GM12878 (cell line): ENCODE measurements around the gene FSIP1. TPM values are rescaled to one million over a fixed set of nuclear protein-coding genes. Genes with fewer than 3 reads are reported as not detected.

Experiments
- ATAC-seq: fragments of 200-7000 bp; cut with Tn5 transposase; 3 replicates; pipeline ENCODE4 v1.9.1; 2020; ENCODE audit warnings: mild to moderate bottlenecking, moderate library complexity
- BruUV-seq: library from RNA; stranded (reverse); fragments of 400-500 nt; replicated peaks from 2 replicates; lab custom pipeline; 2021; lab: Mats Ljungman, UMichigan
- CTCF ChIA-PET: fragments of 300-600 bp; sonication (Branson Sonifier 250); formaldehyde crosslinking; extraction: SDS; loops from one replicate; lab custom pipeline; 2021; ENCODE audit warnings: inconsistent platforms; lab: Yijun Ruan, JAX
- POLR2A ChIA-PET: fragments of 350-600 bp; formaldehyde crosslinking; extraction: SDS; loops from one replicate; lab custom pipeline; 2021; ENCODE audit warnings: inconsistent platforms; lab: Charles Lee
- RAD21 ChIA-PET: fragments of 300-600 bp; sonication (Branson Sonifier 250); formaldehyde crosslinking; loops from one replicate; lab custom pipeline; 2023; ENCODE audit warnings: antibody characterized with exemption; ENCODE audit not compliant: unreplicated experiment; lab: Charles Lee
- SMC1A ChIA-PET: fragments of 300-600 bp; sonication (Branson Sonifier 250); formaldehyde crosslinking; loops from one replicate; lab custom pipeline; 2023; ENCODE audit not compliant: unreplicated experiment, uncharacterized antibody; lab: Charles Lee
- DNase-seq: peaks from one replicate; pipeline ENCODE4 v3.0.0-alpha.2; 2011; ENCODE audit warnings: low read depth, low spot score
- FAIRE-seq: peaks from 3 replicates; lab custom pipeline; 2011; peaks lifted over from hg19 to GRCh38; lab: Jason Lieb, UNC
- H2AFZ ChIP-seq: 2 replicates; pipeline ENCODE4 v1.6.0; 2011; ENCODE audit warnings: low read depth, low read length, control low read depth; ENCODE audit not compliant: control insufficient read depth
- H3K27ac ChIP-seq: 2 replicates; pipeline ENCODE4 v1.5.1; 2011; ENCODE audit warnings: control low read depth; ENCODE audit not compliant: control insufficient read depth, insufficient read depth
- H3K27me3 ChIP-seq, 2 experiments: replicated peaks in 1 of 2; 2 replicates each; pipeline versions ENCODE4 v1.6.0 to v1.6.1; 2011; ENCODE audit warnings: low read length in 1 of 2; ENCODE audit not compliant: control insufficient read depth in 2 of 2, insufficient read depth in 2 of 2
- H3K36me3 ChIP-seq, 2 experiments: 2 replicates each; pipeline ENCODE4 v1.5.1; 2011; ENCODE audit warnings: low read length in 1 of 2; ENCODE audit not compliant: control insufficient read depth in 2 of 2, insufficient read depth in 2 of 2
- H3K4me1 ChIP-seq: 2 replicates; pipeline ENCODE4 v1.6.1; 2011; ENCODE audit warnings: mild to moderate bottlenecking, low read length, moderate library complexity, mixed read lengths; ENCODE audit not compliant: control insufficient read depth, insufficient read depth
- H3K4me2 ChIP-seq: 2 replicates; pipeline ENCODE4 v1.6.0; 2011; ENCODE audit warnings: control low read depth; ENCODE audit not compliant: control insufficient read depth, insufficient read depth
- H3K4me3 ChIP-seq: fragments of 200-600 bp; sonication (generic); 2 replicates; pipeline ENCODE4 v1.5.1; 2016
- H3K79me2 ChIP-seq: 2 replicates; pipeline ENCODE4 v1.6.0; 2011; ENCODE audit warnings: low read length; ENCODE audit not compliant: control insufficient read depth, insufficient read depth
- H3K9ac ChIP-seq: 2 replicates; pipeline ENCODE4 v1.8.0; 2011; ENCODE audit warnings: low read length, control low read depth, mixed read lengths; ENCODE audit not compliant: control insufficient read depth, insufficient read depth
- H3K9me3 ChIP-seq: replicated peaks from 3 replicates; pipeline ENCODE4 v1.5.1; 2011; ENCODE audit warnings: mild to moderate bottlenecking, low read length; ENCODE audit not compliant: control insufficient read depth, insufficient read depth
- H4K20me1 ChIP-seq: 2 replicates; pipeline ENCODE4 v1.6.0; 2011; ENCODE audit not compliant: control insufficient read depth, insufficient read depth
- CBX3 ChIP-seq: fragments of 200-600 bp; sonication (generic); IDR thresholded peaks from 2 replicates; pipeline ENCODE4 v1.6.1; 2016; ENCODE audit warnings: low read depth, borderline replicate concordance
- CHD1 ChIP-seq: IDR thresholded peaks from 2 replicates; pipeline ENCODE4 v1.6.1; 2012; ENCODE audit warnings: low read depth, low read length, improper control_type of control experiment
- E2F8 ChIP-seq: fragments of 450-650 bp; IDR thresholded peaks from 2 replicates; pipeline ENCODE4 v1.6.1; 2018; ENCODE audit warnings: mild to moderate bottlenecking, low read depth, moderate library complexity; ENCODE audit not compliant: partially characterized antibody
- EP300 ChIP-seq, 2 experiments: fragments of 150-350 bp in 1 of 2; IDR thresholded peaks; 2 replicates each; pipeline ENCODE4 v1.6.1; 2011 to 2012; ENCODE audit warnings: low read depth in 2 of 2, low read length in 2 of 2, borderline replicate concordance in 1 of 2, improper control_type of control experiment in 1 of 2, inconsistent platforms in 1 of 2; ENCODE audit not compliant: control insufficient read depth in 1 of 2
- POLR2AphosphoS5 ChIP-seq: IDR thresholded peaks from 2 replicates; pipeline ENCODE4 v1.6.1; 2011; ENCODE audit warnings: mild to moderate bottlenecking, low read length, inconsistent platforms
- SMAD1 ChIP-seq: fragments of 450-650 bp; IDR thresholded peaks from 2 replicates; pipeline ENCODE4 v1.6.1; 2018; ENCODE audit warnings: mild to moderate bottlenecking, low read depth; ENCODE audit not compliant: partially characterized antibody
- SRF ChIP-seq, 2 experiments: IDR thresholded peaks; 2 replicates each; pipeline ENCODE4 v1.6.1; 2011; ENCODE audit warnings: low read depth in 2 of 2, low read length in 2 of 2, mild to moderate bottlenecking in 1 of 2, moderate library complexity in 1 of 2
- ZNF207 ChIP-seq: fragments of 450-650 bp; IDR thresholded peaks from 2 replicates; pipeline ENCODE4 v1.6.1; 2014; ENCODE audit warnings: antibody characterized with exemption, mild to moderate bottlenecking, borderline replicate concordance
- WGBS: methylation state at CpG from one replicate; pipeline ENCODE4 v1.1.6; 2016; ENCODE audit warnings: low lambda C conversion rate; ENCODE audit not compliant: insufficient replicate concordance, insufficient coverage; ENCODE audit errors: missing lambda C conversion rate; 5-methylcytosine and 5-hydroxymethylcytosine counted together
- in situ Hi-C: fragments of 300-500 bp; cut with MboI; formaldehyde crosslinking; loops from 9 replicates; pipeline ENCODE4 v1.14.3; 2018; ENCODE audit warnings: mixed read lengths
- intact Hi-C: fragments of 100-400 bp; cut with micrococcal nuclease; formaldehyde crosslinking; loops from one replicate; pipeline ENCODE4 v1.14.2; 2022; ENCODE audit not compliant: unreplicated experiment
- polyA plus RNA-seq, 11 experiments: library from polyadenylated mRNA; depleted of rRNA in 4 of 11; unstranded in 6 of 11; stranded (reverse) in 5 of 11; fragments of >200 nt; fragmentation: Nextera tagmentation in 4 of 11; fragmentation: Illumina TruSeq in 1 of 11; extraction: Ambion mirVana in 4 of 11; extraction: Trizol in 1 of 11; gene quantifications; 1 replicate in 1 of 11; 2 replicates in 10 of 11; pipeline versions ENCODE4 v1.2.1 to v1.2.3, GENCODE V29; 2011 to 2016; ENCODE audit warnings: inconsistent platforms in 2 of 11, missing spikeins in 2 of 11, low read depth in 1 of 11
- total RNA-seq, 4 experiments: library from RNA; depleted of rRNA in 3 of 4; stranded (reverse); fragments of >200 nt in 3 of 4; fragmentation: Illumina TruSeq in 1 of 4; extraction: Trizol in 1 of 4; gene quantifications; 2 replicates each; pipeline versions ENCODE4 v1.2.1 to v1.2.3, GENCODE V29; 2013 to 2021

FSIP1 gene
- total and polyA plus RNA-seq, 10 of the 15 experiments (the other 5 are each of a cell fraction or from before 2014, with no cell fraction given) = 0.15 to 0.67 (median 0.35) TPM

- Histone ChIP-seq H3K27ac (no peak overlapping the region), H3K27me3 (peaks cover 0 to 3% of the 10 kb centered on the region in 2 experiments; a peak in 1 of 4 replicates), H3K9ac (no peak overlapping the region), H3K36me3 (no peaks in the 10 kb centered on the region), H3K4me3 (no peak overlapping the region), H3K79me2 (no peaks in the 10 kb centered on the region), H3K4me2 (no peak overlapping the region), H4K20me1 (no peaks in the 10 kb centered on the region), H3K9me3 (no peaks in the 10 kb centered on the region), H3K4me1 (no peaks in the 10 kb centered on the region), H2AFZ (no peak overlapping the region)
- in situ Hi-C loops = loop anchor here (10.0 kb wide), 1 partner anchor 1030 kb away; no protein-coding TSS in a partner anchor
- ChIA-PET CTCF (interaction anchor here (0.5 to 2.6 kb wide), 3 partner anchors 13 to 87 kb away, joined by 3 to 16 read pairs (median 3); no protein-coding TSS in a partner anchor), RAD21 (no interaction called here), POLR2A (no interaction called here), SMC1A (interaction anchor here (0.6 to 1.6 kb wide), 3 partner anchors 12 to 64 kb away, joined by 3 to 4 read pairs (median 3); no protein-coding TSS in a partner anchor)
- no peak for DNase-seq
- TF ChIP-seq SRF (IDR thresholded peaks at IDR 0.05; ENCODE audit: low read depth in 2 of 2, low read length in 2 of 2) = no peak
- no peak for TF ChIP-seq ZNF207
- TF ChIP-seq POLR2AphosphoS5 = no peak
- no peak for TF ChIP-seq CHD1
- TF ChIP-seq E2F8 = no peak
- TF ChIP-seq CBX3 = no peak
- TF ChIP-seq EP300 (IDR thresholded peaks at IDR 0.05; ENCODE audit: borderline replicate concordance in 1 of 2, control insufficient read depth in 1 of 2, low read depth in 2 of 2, low read length in 2 of 2) = no peak
- TF ChIP-seq SMAD1 = no peak
- FAIRE-seq = no peak
- intact Hi-C loops = no loop called here
- ATAC-seq = peak; percentile 20; the same call in 2 of the 3 replicates
- BruUV-seq = no TSS peak
- 52% methylated on average over 7 of the region's 7 CpGs for WGBS
These were observed 38.1 kb downstream of the FSIP1 start for GRCh38 chr15:39744334-39745103.
